ENCODE measurements around the gene C6orf132.

DNA sequence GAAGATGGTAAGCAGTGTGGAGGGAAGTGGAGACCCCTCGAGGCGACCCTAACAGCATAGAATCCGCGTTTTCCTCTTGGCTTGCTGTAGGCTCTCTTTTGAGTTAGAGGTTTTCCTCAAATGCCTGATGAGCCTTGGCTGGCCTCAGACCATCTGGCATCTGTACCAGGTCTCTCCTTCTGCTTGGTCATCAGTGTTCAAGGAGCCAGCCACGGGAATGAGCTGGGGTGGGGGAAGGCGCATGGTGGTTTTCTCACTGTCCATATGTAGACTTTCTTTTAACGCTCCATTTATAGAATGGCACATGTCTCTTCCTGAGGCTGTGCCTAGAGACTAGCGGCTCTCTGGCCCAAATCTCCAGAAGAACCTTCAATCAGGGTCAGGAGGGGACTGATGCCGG is 22.6 kb upstream of the C6orf132 start:
- TF ChIP-seq POLR2A (IDR thresholded peaks at IDR 0.05; ENCODE audit: low read length) (no peak), GATA1 (IDR thresholded peaks at IDR 0.05; ENCODE audit: low read depth, low read length) (no peak)
